ENCODE data around the gene RGS6. TPM values are rescaled to one million over a fixed set of nuclear protein-coding genes. Genes with fewer than 3 reads are reported as not detected.

Gene RGS6
- total and polyA plus RNA-seq, 7 donors, result 0.19 to 1.6 (median 0.42) TPM

- ATAC-seq (no peak), DNase-seq (no peak)
- WGBS, 3 donors, result 31 to 61% (median 46%) methylated on average over 1 of the region's 1 CpG
- Histone ChIP-seq H3K4me3 (no peak overlapping the region), H3K36me3 (ENCODE audit: insufficient read depth in 1 of 2, low read depth in 1 of 2) (no peaks in the 10 kb centered on the region), H3K9me3 (peaks cover 8% of the 10 kb centered on the region), H3K4me1 (no peaks in the 10 kb centered on the region), H3K27me3 (ENCODE audit: insufficient read depth in 3 of 3, low read length in 2 of 3) (no peaks in the 10 kb centered on the region), H3K27ac (no peak overlapping the region)
- no peak for TF ChIP-seq CTCF (IDR thresholded peaks at IDR 0.05)
- intact Hi-C loops (cut with DNase I), result no loop called here
These were observed 11.4 kb downstream of the RGS6 start for GRCh38 chr14:71943695-71944018.

GRCh38 chr14:71947947-71948500 lies 15.8 kb downstream of the RGS6 start:
- no peak overlapping the region for H3K27ac ChIP-seq
- DNase-seq (no peak), ATAC-seq (no peak)
- no peaks in the 10 kb centered on the region for H3K4me1 ChIP-seq
- H3K27me3 ChIP-seq (ENCODE audit: insufficient read depth in 3 of 3, low read length in 2 of 3), result no peaks in the 10 kb centered on the region
- no peak overlapping the region for H3K4me3 ChIP-seq
- 74 to 82% (median 82%) methylated on average over 5 of the region's 5 CpGs for WGBS, 3 donors
- H3K36me3 ChIP-seq (ENCODE audit: insufficient read depth in 1 of 2, low read depth in 1 of 2), result no peaks in the 10 kb centered on the region
- intact Hi-C loops (cut with DNase I), result no loop called here
- TF ChIP-seq CTCF (IDR thresholded peaks at IDR 0.05), result no peak
- H3K9me3 ChIP-seq, result no peaks in the 10 kb centered on the region

- DNase-seq (no peak), ATAC-seq (no peak)
- TF ChIP-seq CTCF (IDR thresholded peaks at IDR 0.05), result no peak
- Histone ChIP-seq H3K27me3 (ENCODE audit: insufficient read depth in 3 of 3, low read length in 2 of 3) (no peaks in the 10 kb centered on the region), H3K4me1 (no peaks in the 10 kb centered on the region), H3K36me3 (ENCODE audit: insufficient read depth in 1 of 2, low read depth in 1 of 2) (no peaks in the 10 kb centered on the region), H3K9me3 (no peaks in the 10 kb centered on the region), H3K4me3 (no peak overlapping the region), H3K27ac (no peak overlapping the region)
- WGBS, 3 donors, result 84 to 86% (median 85%) methylated on average over 6 of the region's 6 CpGs
- intact Hi-C loops (cut with DNase I), result no loop called here
These were observed 20.4 kb downstream of the RGS6 start for GRCh38 chr14:71952381-71953363.

GRCh38 chr14:71956920-71957563 lies 24.8 kb downstream of the RGS6 start:
- intact Hi-C loops (cut with DNase I), result no loop called here
- no peak overlapping the region for H3K27ac ChIP-seq
- no peak for DNase-seq
- no peak for TF ChIP-seq CTCF (IDR thresholded peaks at IDR 0.05)
- H3K4me1 ChIP-seq, result no peaks in the 10 kb centered on the region
- no peak for ATAC-seq
- no peaks in the 10 kb centered on the region for H3K27me3 ChIP-seq (ENCODE audit: insufficient read depth in 3 of 3, low read length in 2 of 3)
- WGBS, 3 donors, result 44 to 59% (median 46%) methylated on average over 3 of the region's 3 CpGs
- no peaks in the 10 kb centered on the region for H3K36me3 ChIP-seq (ENCODE audit: insufficient read depth in 1 of 2, low read depth in 1 of 2)
- no peak overlapping the region for H3K4me3 ChIP-seq
- no peaks in the 10 kb centered on the region for H3K9me3 ChIP-seq
